ENCODE data around the gene ATP6V1F. TPM values are rescaled to one million over a fixed set of nuclear protein-coding genes. Genes with fewer than 3 reads are reported as not detected.

Gene ATP6V1F
- total RNA-seq, 1 donor from 2014 or later = 180 TPM

DNA sequence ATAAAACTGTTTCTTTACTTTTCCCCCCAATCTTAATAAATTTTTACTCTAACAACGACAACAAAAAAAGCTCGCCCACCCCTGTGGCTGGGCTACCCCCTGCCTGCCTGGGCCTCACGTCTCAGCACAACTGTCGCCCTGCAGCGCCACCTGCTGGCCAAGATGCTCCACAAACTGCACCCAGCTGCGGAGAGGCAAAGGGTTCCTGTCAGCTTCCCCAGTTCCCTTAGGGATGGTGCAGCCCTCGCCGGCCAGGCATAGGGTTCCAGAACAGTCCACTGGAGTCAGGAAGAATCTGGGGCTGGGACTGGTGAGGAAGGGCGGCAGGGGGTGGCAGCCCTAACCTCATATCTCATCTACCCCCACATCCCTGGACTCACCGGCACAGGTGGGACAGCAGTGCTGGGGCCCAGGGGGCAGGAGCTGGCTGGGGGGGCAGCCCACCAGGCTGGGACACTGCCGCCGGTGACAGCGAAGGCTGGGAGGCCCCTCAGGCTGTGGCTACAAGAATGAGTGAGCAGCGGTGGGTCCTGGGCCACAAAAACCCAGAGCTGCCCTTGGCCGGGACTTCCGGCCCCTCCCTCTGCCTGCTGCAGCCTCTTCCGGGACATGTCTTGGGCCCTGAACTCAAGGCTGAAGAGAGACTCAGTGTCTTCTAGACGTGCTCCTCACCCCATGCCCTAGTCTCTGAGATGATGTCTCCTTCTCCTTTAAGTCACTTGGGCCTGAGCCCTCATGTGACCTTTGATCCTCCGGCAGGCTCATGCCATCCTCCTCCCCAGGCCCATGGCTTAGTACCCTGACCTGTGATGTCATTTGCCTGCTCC is 21.2 kb downstream of the ATP6V1F start:
- peak; percentile 92 for DNase-seq
- Histone ChIP-seq H3K4me1 (no peaks in the 10 kb centered on the region), H3K36me3 (no peaks in the 10 kb centered on the region), H3K27ac (no peak overlapping the region), H3K27me3 (no peaks in the 10 kb centered on the region), H3K9me3 (no peaks in the 10 kb centered on the region), H3K4me3 (peak overlapping the region; percentile 14)
- ATAC-seq = peak; percentile 77
- TF ChIP-seq, protein P1, sequence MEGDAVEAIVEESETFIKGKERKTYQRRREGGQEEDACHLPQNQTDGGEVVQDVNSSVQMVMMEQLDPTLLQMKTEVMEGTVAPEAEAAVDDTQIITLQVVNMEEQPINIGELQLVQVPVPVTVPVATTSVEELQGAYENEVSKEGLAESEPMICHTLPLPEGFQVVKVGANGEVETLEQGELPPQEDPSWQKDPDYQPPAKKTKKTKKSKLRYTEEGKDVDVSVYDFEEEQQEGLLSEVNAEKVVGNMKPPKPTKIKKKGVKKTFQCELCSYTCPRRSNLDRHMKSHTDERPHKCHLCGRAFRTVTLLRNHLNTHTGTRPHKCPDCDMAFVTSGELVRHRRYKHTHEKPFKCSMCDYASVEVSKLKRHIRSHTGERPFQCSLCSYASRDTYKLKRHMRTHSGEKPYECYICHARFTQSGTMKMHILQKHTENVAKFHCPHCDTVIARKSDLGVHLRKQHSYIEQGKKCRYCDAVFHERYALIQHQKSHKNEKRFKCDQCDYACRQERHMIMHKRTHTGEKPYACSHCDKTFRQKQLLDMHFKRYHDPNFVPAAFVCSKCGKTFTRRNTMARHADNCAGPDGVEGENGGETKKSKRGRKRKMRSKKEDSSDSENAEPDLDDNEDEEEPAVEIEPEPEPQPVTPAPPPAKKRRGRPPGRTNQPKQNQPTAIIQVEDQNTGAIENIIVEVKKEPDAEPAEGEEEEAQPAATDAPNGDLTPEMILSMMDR (IDR thresholded peaks at IDR 0.05) = peak; percentile 96
- intact Hi-C loops (cut with DNase I) = no loop called here

DNA sequence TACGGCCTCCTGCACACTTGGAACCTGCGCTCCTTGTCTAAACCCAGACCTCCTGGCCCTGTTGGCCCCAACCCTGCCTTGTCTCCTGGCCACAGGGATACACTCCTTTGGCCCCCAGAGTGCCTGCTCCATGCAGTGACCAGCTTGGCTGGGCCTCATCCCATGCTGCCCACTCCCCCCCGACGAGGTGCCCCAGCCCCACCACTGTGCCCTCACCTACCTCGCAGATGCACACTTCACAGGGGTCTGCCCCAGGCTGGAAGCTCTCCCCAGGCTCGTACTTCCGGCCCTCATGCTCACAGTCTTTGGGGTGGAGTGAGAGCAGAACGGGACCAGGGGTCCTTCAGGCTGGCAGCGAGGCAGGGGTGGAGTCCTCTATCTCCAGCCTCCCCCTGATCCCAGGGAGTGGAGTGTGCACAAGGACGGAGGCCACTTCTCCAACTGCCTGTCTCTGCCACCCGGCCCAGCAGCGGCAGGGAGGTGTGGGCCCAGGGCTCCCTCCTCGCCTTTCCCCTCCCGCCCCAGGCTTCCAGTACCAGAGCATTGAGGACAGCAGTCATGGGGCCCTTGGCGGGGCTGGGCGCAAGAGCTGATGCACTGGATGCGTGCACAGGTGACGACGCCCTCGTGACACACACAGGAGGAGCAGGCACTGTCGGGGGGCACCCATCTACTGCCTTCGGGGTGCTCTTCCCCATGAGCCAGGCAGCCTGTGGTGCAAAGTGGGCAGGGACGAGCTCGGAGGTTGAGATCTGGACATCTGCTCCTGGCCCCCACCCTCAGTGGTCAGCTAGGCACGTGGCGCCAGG is 22.1 kb downstream of the ATP6V1F start:
- intact Hi-C loops (cut with DNase I) = no loop called here
- Histone ChIP-seq H3K27me3 (peaks cover 3% of the 10 kb centered on the region), H3K27ac (no peak overlapping the region), H3K36me3 (no peaks in the 10 kb centered on the region), H3K4me3 (no peak overlapping the region), H3K4me1 (no peaks in the 10 kb centered on the region), H3K9me3 (no peaks in the 10 kb centered on the region)
- TF ChIP-seq, protein P1 (IDR thresholded peaks at IDR 0.05) = no peak
- no peak for ATAC-seq
- peak; percentile 61 for DNase-seq

DNA sequence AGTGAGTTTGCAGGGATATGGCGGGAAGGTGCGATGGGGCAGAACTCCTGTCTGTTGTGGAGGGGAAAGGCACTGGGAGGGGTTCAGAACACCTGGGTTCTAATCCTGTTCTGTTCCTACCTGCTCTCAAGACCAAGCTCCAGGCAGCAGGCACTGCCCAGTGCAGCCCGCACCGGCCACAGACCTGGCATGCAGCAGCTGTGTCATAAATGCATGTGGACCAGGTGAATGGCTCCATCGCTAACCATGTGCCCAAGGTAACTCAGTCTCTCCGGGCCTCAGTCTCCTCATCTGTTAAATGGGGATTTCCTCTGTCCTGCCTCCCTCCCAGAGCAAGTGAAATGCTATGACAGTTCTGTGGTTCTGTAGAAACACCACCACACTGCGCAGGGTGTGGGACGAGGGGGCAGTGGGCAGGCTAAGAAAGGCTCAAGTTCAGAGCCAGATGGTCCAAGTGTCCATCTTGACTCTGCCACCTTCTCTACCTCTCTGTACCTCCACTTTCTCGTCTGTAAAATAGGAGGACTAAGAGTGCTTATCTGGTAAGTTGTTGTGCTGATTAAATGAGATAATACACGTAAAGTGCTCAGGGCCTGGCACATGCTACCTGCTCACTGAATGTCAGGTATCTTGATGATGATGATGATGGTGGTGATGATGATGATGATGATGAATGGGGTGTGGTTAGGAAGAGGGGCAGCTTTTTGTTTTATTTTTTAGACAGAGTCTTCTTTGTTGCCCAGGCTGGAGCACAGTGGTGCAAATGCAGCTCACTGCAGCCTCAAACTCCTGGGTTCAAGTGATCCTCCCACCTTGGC is 22.9 kb downstream of the ATP6V1F start:
- Histone ChIP-seq H3K27me3 (peaks cover 4% of the 10 kb centered on the region), H3K36me3 (no peaks in the 10 kb centered on the region), H3K4me3 (no peak overlapping the region), H3K9me3 (no peaks in the 10 kb centered on the region), H3K27ac (no peak overlapping the region), H3K4me1 (no peaks in the 10 kb centered on the region)
- TF ChIP-seq, protein P1 (IDR thresholded peaks at IDR 0.05) = no peak
- ATAC-seq (no peak), DNase-seq (no peak)
- intact Hi-C loops (cut with DNase I) = no loop called here

DNA sequence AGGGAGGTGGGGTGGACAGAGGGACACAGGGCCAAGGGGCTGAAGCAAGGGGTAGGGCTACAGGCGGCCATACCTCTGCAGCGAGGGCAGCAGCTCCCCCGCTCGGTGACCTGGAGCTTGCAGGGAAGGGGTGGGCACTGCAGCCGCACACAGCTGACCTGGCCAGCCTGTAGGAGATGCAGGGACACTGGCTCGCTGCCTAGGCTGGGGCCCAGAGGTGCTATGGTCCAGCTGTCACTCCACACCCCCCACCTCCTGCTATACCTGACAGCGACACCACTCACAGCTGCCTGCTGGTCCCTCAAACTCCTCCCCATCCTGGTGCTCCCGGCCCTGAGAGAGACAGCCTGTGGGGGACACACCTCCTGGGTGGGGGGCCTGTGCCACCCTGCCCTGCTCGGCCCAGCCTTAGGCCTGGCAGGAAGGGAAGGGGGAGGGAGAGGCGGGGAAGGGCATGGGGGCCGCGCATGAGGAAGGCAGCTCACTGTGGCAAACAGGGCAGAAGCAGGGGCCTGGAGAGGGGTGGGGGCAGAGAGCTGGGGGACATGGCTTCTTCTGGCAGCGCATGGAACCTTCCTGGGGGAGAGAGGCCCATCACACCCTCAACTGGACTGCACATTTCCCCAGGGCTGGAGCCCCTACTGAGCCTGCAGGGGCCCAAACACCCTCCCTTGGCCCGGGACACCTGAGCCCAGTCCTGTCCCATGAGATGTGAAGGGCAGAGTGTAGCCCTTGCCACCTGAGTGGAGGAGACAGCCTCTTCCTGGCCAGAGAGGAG is 23.9 kb downstream of the ATP6V1F start:
- H3K27me3 ChIP-seq = peaks cover 12% of the 10 kb centered on the region
- no peak overlapping the region for H3K27ac ChIP-seq
- intact Hi-C loops (cut with DNase I) = no loop called here
- no peaks in the 10 kb centered on the region for H3K36me3 ChIP-seq
- ATAC-seq (no peak), DNase-seq (peak; percentile 60)
- H3K4me1 ChIP-seq = no peaks in the 10 kb centered on the region
- no peaks in the 10 kb centered on the region for H3K9me3 ChIP-seq
- no peak overlapping the region for H3K4me3 ChIP-seq
- TF ChIP-seq, protein P1 (IDR thresholded peaks at IDR 0.05) = no peak

Data from upper lobe of right lung (tissue), 1 donor.